GM23338 (cell line): ENCODE data around the gene LAGE3. TPM values are rescaled to one million over a fixed set of nuclear protein-coding genes. Genes with fewer than 3 reads are reported as not detected.
A peak's percentile ranks its signal among the peaks of the same experiment; 100 is the strongest.

Source experiments
- NANOG ChIP-seq: IDR thresholded peaks from 2 replicates; pipeline ENCODE4 v1.6.1; 2016; ENCODE audit warnings: antibody characterized with exemption, borderline replicate concordance
- microRNA-seq: library from miRNA; unstranded; fragments of <30 nt; microRNA quantifications from one replicate; pipeline ENCODE4, GENCODE V29; 2017
- polyA plus RNA-seq: library from polyadenylated mRNA; unstranded; fragments of >200 nt; fragmentation: Nextera tagmentation; extraction: Ambion mirVana; gene quantifications from 2 replicates; pipeline ENCODE4 v1.2.1, GENCODE V29; 2016
- small RNA-seq: library from RNA; depleted of rRNA; stranded (forward); fragments of <200 nt; gene quantifications from one replicate; pipeline ENCODE3, GENCODE V24; 2014; ENCODE audit warnings: low replicate concordance
- total RNA-seq: library from RNA; depleted of rRNA; stranded (reverse); fragments of >200 nt; shearing (Covaris generic); gene quantifications from 2 replicates; pipeline ENCODE4 v1.2.3, GENCODE V29; 2014; rRNA removed
- TF ChIP-seq, protein P1 (sequence below), 2 experiments: fragments of 200-600 bp in 1 of 2; sonication (generic) in 1 of 2; conservative IDR thresholded peaks; 2 replicates each; pipeline versions ENCODE4 v1.5.1 to v1.6.1; 2016 to 2017; ENCODE audit warnings: antibody characterized with exemption in 2 of 2, low read depth in 2 of 2, mild to moderate bottlenecking in 2 of 2, moderate library complexity in 1 of 2

The LAGE3 gene
- total and polyA plus RNA-seq, 2 experiments from 2014 or later, result 71.0 to 84.5 TPM

DNA sequence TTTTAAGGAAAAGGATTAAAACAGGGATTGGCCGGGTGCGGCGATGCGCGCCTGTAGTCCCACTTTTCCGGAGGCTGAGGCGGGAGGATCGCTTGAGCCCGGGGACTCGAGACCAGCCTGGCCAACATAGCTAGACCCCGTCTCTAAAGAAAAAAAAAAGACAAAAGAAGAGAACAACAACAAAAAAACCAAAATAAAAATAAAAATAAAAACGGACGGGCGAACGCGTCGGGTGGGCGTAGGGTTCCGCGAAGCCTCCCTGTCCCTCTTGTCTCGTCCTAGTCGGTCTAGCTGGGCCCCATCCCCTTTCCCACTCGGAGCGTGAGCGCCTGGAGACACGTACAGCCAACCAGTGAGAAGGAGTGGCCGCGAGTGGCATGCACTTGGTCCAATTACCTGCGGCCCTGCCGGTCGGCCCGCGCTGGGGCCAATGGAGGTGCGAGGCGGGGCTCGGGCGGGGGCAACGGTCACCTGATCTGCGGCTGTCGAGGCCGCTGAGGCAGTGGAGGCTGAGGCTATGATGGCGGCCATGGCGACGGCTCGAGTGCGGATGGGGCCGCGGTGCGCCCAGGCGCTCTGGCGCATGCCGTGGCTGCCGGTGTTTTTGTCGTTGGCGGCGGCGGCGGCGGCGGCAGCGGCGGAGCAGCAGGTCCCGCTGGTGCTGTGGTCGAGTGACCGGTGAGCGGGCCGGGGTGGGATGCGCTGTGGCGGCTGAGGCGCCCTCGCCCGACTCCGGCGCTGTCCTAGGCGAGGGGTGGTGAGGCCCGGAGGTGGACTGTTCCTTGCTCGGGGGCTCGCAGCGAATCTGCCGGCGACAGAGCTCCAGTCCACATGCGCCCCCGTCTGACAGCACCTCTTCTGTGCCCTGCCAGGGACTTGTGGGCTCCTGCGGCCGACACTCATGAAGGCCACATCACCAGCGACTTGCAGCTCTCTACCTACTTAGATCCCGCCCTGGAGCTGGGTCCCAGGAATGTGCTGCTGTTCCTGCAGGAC lies 50.6 kb downstream of the LAGE3 start, which contains the start of gene ATP6AP1 (continued):
- TF ChIP-seq, protein P1, sequence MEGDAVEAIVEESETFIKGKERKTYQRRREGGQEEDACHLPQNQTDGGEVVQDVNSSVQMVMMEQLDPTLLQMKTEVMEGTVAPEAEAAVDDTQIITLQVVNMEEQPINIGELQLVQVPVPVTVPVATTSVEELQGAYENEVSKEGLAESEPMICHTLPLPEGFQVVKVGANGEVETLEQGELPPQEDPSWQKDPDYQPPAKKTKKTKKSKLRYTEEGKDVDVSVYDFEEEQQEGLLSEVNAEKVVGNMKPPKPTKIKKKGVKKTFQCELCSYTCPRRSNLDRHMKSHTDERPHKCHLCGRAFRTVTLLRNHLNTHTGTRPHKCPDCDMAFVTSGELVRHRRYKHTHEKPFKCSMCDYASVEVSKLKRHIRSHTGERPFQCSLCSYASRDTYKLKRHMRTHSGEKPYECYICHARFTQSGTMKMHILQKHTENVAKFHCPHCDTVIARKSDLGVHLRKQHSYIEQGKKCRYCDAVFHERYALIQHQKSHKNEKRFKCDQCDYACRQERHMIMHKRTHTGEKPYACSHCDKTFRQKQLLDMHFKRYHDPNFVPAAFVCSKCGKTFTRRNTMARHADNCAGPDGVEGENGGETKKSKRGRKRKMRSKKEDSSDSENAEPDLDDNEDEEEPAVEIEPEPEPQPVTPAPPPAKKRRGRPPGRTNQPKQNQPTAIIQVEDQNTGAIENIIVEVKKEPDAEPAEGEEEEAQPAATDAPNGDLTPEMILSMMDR (conservative IDR thresholded peaks at IDR 0.05; ENCODE audit: low read depth in 2 of 2), result peak in 1 of 2 experiments; percentile 19; a peak in 1 of 4 replicates
- TF ChIP-seq NANOG, result no peak

Small RNA genes within 50 kb of the gene (microRNA-seq; reads per million reads assigned to microRNA genes)
- gene MIR6858, result not detected

Small RNA genes within 50 kb of the gene (small RNA-seq; reads per million reads assigned to genes)
- gene MIR6858 (not detected), gene RN7SL697P (not detected)

Other genes with a start within 250 kb of the LAGE3 start
- gene OPN1MW3, start 221.7 kb downstream of the LAGE3 start, total RNA-seq, result not detected in 2 replicates
- not detected in 2 replicates for gene OPN1MW3, start 221.7 kb downstream of the LAGE3 start, polyA plus RNA-seq
- not detected in 2 replicates for gene TEX28, start 184.2 kb downstream of the LAGE3 start, total RNA-seq
- not detected in 2 replicates for gene TEX28, start 184.2 kb downstream of the LAGE3 start, polyA plus RNA-seq
- gene TKTL1, start 183.5 kb downstream of the LAGE3 start, total RNA-seq, result not detected in 2 replicates
- not detected in 2 replicates for gene TKTL1, start 183.5 kb downstream of the LAGE3 start, polyA plus RNA-seq
- gene FLNA, start 104.6 kb downstream of the LAGE3 start, total RNA-seq, result 1,228 and 1,445 TPM in 2 replicates
- gene FLNA, start 104.6 kb downstream of the LAGE3 start, polyA plus RNA-seq, result 579 and 629 TPM in 2 replicates
- gene EMD, start 100.0 kb downstream of the LAGE3 start, total RNA-seq, result 76.0 and 78.6 TPM in 2 replicates
- 74.2 and 78.3 TPM in 2 replicates for gene EMD, start 100.0 kb downstream of the LAGE3 start, polyA plus RNA-seq
- 3,338 and 4,929 TPM in 2 replicates for gene RPL10, start 80.9 kb downstream of the LAGE3 start, total RNA-seq
- gene RPL10, start 80.9 kb downstream of the LAGE3 start, polyA plus RNA-seq, result 1,696 and 1,721 TPM in 2 replicates
- 16.0 and 16.1 TPM in 2 replicates for gene DNASE1L1, start 70.0 kb downstream of the LAGE3 start, total RNA-seq
- gene DNASE1L1, start 70.0 kb downstream of the LAGE3 start, polyA plus RNA-seq, result 3.3 and 4.1 TPM in 2 replicates
- gene TAFAZZIN, start 67.7 kb downstream of the LAGE3 start, total RNA-seq, result 36.0 and 43.3 TPM in 2 replicates
- 24.1 and 26.1 TPM in 2 replicates for gene TAFAZZIN, start 67.7 kb downstream of the LAGE3 start, polyA plus RNA-seq
- gene ATP6AP1, start 50.6 kb downstream of the LAGE3 start, total RNA-seq, result 52.1 and 53.4 TPM in 2 replicates
- gene ATP6AP1, start 50.6 kb downstream of the LAGE3 start, polyA plus RNA-seq, result 37.7 and 39.4 TPM in 2 replicates
- gene GDI1, start 42.1 kb downstream of the LAGE3 start, total RNA-seq, result 95.9 and 96.1 TPM in 2 replicates
- gene GDI1, start 42.1 kb downstream of the LAGE3 start, polyA plus RNA-seq, result 48.5 and 49.1 TPM in 2 replicates
- 20.9 and 23.9 TPM in 2 replicates for gene FAM50A, start 35.1 kb downstream of the LAGE3 start, total RNA-seq
- 77.6 and 91.3 TPM in 2 replicates for gene FAM50A, start 35.1 kb downstream of the LAGE3 start, polyA plus RNA-seq
- 5.4 and 7.0 TPM in 2 replicates for gene PLXNA3, start 21.0 kb downstream of the LAGE3 start, total RNA-seq
- gene PLXNA3, start 21.0 kb downstream of the LAGE3 start, polyA plus RNA-seq, result 2.7 and 4.1 TPM in 2 replicates
- 39.0 and 43.7 TPM in 2 replicates for gene UBL4A, start 7.3 kb upstream of the LAGE3 start, total RNA-seq
- 15.2 and 15.6 TPM in 2 replicates for gene UBL4A, start 7.3 kb upstream of the LAGE3 start, polyA plus RNA-seq
- gene SLC10A3, start 11.3 kb upstream of the LAGE3 start, total RNA-seq, result 9.5 and 17.6 TPM in 2 replicates
- gene SLC10A3, start 11.3 kb upstream of the LAGE3 start, polyA plus RNA-seq, result 7.3 and 7.6 TPM in 2 replicates
- 14.0 and 16.5 TPM in 2 replicates for gene FAM3A, start 37.0 kb upstream of the LAGE3 start, total RNA-seq
- gene FAM3A, start 37.0 kb upstream of the LAGE3 start, polyA plus RNA-seq, result 11.8 and 12.0 TPM in 2 replicates
- 66.2 and 66.7 TPM in 2 replicates for gene G6PD, start 67.6 kb upstream of the LAGE3 start, total RNA-seq
- 14.3 and 14.4 TPM in 2 replicates for gene G6PD, start 67.6 kb upstream of the LAGE3 start, polyA plus RNA-seq
- gene IKBKG, start 68.3 kb upstream of the LAGE3 start, total RNA-seq, result 13.5 and 14.9 TPM in 2 replicates
- gene IKBKG, start 68.3 kb upstream of the LAGE3 start, polyA plus RNA-seq, result 11.5 and 12.6 TPM in 2 replicates
- gene CTAG1A, start 105.9 kb upstream of the LAGE3 start, total RNA-seq, result not detected in 2 replicates
- gene CTAG1A, start 105.9 kb upstream of the LAGE3 start, polyA plus RNA-seq, result not detected in 2 replicates
- not detected in 2 replicates for gene CTAG1B, start 140.0 kb upstream of the LAGE3 start, total RNA-seq
- gene CTAG1B, start 140.0 kb upstream of the LAGE3 start, polyA plus RNA-seq, result not detected in 2 replicates
- 0.87 TPM in 1 of 2 replicates, not detected in the other for gene CTAG2, start 174.3 kb upstream of the LAGE3 start, total RNA-seq
- gene CTAG2, start 174.3 kb upstream of the LAGE3 start, polyA plus RNA-seq, result not detected in 2 replicates